Pons (tissue), 1 donor: ENCODE results near the gene ZNF609.

Experiments used
- DNase-seq: peaks from one replicate; pipeline ENCODE4 v3.0.0-alpha.2; 2016; ENCODE audit warnings: low spot score

Gene ZNF609

DNA sequence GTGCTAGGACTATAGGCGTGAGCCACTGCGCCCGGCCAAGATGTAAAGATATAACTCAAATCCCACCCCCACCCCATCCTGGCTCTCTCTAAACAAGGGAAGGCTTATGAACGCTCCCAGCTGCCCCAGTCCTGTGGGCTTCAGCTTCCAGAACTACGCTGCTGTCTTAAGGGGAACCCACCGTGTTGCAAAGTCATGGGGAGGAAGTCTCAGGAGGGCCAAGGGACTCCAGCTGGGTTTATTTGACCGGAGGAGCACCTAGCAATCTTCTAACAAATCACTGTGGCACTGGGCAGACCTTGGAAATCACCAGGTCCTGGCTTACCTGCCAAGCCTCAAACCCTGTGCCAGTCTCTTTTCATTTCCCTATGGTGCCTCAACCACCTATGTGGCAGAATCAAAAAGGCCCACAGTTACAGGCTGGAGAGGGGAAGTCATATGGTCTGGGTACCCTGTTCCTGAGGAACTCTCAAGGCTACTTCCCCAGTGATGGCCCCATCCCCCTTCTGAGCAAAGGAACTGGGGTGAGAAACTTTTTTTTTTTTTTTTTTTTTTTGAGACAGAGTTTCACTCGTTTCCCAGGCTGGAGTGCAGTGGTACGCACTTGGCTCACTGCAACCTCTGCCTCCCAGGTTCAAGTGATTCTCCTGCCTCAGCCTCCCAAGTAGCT, 231.7 kb downstream of the ZNF609 start:
- peak; percentile 73 for DNase-seq

DNA sequence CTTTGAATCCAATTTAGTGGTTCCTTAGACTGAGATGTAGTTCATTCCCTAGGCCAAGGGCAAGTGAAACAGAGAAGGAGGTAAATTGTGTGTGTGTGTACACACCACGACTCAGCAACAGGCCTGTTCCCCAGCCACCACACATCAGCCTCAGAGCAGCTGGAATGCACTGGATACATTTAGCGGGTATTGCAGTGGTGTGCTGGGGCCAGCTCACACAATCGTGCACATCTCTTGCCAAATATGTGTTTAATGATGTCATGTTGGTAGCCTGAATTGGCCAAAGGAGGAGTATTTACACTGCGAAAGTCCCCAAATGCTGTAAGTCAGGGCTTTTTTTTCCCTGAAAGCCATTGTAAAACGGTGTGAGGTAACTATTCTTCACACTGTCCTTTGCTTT, 232.8 kb downstream of the ZNF609 start:
- peak; percentile 70 for DNase-seq

GRCh38 chr15:64694816-64695215, 234.4 kb downstream of the ZNF609 start:
- DNase-seq = peak; percentile 95

GRCh38 chr15:64695561-64695992, 235.2 kb downstream of the ZNF609 start:
- peak; percentile 88 for DNase-seq

DNA sequence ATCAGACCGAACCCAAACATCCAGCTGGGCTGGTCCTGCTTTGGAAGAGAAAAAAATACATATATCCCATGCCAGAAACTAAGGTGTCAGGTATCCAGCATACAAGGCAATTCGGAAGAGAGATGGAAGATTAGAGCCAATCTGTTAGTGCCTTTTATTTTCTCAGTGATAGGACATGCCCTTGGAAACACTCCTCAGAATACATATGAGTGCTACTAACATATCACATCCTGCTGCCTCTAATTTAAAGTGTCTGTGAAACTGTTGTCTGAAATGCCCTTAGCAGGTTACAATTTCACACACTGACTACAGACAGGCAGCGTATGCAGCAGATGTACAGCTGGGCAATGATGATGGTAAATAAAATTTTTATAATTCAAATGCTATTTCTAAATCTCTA, 236.1 kb downstream of the ZNF609 start:
- DNase-seq = peak; percentile 42

DNA sequence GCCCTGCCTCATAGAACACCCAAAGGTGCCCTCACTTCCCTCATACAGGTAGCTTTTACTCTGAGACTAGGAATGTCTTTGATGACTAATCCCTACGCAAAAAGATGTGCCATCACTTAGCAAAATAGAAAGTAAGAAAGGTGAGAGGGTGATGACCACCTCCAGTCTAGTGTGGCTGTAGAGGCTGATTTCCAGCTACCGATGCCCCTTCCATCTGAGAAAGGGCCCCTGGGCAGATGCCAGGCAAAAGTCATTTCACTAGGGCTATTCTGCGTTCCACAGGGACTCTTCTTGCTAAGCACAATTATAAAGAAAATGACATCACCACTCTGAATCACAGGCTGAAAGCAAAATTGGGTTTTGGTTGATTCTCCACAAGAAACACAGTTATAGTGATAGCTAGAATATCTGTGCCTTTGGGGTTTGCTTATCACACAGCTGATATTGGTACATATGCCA, 237.6 kb downstream of the ZNF609 start:
- peak; percentile 42 for DNase-seq

GRCh38 chr15:64698823-64699222, 238.4 kb downstream of the ZNF609 start:
- peak; percentile 31 for DNase-seq

GRCh38 chr15:64699751-64700388, 239.5 kb downstream of the ZNF609 start:
- DNase-seq = peak; percentile 58

- no peak for DNase-seq
These were observed 240.7 kb downstream of the ZNF609 start for GRCh38 chr15:64701051-64701450.

DNA sequence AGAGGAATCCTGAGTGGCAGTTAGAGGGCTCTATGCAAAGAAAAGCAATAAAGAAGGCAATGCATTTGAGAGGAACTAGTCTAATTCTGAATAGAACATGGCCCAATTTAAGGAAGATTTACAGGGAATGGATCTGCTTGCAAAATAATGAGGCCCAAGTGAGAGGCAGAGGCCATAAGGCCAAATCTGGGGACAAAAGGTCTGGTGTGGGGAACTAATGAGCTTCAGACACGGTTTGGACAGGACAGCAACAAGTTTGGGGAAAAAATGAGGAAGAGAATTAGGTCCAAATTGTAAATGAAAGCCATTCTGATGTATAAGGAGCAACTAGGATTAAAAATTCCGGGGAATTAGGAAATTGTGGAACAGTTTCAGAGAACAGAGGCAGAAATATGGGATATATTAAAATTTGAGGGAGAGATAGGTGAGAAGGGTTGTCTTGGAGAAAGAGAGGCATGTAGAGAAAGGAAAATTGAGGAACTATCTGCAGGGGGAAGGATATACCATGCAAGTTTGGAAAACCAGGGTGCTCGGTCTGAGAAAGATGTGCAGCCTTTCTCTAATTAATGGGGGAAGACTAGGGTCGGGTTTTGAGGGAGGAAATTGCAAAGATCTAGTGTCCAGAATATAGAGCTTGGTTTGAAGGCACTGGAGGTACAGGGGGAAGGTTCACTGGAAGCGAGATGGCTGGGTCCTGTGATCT, 241.3 kb downstream of the ZNF609 start:
- DNase-seq = peak; percentile 54

DNA sequence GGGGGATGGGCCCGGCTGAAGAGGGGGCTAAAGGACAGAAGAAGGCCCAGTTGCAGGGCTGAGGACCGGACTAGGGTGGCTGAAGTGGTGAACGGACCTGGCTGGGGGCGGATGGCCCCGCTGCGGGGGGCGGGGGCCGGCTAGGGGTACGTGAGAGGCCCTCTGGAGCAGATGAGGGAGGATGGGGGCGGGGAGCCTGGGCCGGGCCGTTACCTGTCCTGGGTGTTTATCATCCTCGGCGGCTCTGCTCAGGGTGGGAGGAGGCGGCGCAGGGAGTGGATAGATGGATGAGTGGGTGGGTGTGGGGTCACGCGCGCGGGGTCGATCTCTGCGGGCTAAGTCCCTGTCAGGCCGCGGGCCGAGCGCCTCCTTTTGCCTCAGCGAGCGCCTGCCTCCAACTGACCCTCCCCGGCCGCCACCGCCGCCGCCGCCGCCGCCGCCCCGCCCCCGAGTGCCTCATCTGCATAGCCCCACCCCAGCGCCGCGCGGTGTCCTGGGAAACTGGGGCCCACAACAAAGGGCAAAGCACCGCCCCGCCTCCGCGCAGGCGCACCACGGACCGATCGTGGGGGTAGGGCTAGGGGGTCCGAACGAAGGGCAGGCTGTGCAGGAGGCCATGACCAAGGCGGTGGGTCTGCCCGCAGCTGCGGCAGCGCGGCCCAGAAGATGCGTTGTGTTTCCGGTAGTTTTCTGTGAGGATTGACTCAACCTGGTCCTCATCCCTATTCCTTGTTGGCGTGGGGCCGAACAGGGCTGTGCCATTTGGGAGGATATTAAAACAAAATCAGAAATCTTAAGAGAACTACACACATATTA, 242.6 kb downstream of the ZNF609 start:
- DNase-seq = peak; percentile 89

DNA sequence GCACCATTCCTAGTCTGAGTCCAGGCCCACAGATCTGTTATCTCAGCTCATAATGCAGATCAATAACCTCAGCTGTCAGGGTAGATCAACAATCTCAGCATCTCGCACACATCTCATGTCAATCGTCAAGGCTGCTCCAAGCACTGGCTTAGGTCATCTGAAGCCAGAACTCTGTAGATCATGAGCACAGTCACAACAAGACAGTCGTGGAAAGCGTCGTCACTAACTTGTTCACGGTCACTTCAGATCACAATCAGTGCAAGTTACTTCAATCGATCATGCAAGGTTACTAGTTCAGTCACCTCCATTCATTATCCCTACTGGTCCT, 243.2 kb downstream of the ZNF609 start:
- peak; percentile 75 for DNase-seq

DNA sequence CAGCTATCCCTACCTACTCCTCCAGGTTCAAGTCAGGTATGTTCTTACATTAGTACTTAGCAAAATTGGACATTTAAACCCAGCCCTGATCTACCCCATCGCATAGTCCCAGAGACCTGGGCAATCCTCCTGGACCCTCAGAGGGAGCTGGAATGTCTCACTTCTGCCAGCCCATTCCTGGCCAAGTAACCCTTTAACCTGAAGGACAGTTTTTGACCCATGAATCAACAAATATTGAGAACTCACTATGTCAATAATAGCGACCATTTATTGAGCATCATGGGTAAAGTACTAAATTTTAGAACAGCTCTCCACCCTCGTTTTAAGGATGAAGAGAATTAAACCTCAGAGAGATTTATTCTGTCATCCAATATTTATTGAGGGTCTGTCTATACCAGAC, 244.6 kb downstream of the ZNF609 start:
- no peak for DNase-seq

DNA sequence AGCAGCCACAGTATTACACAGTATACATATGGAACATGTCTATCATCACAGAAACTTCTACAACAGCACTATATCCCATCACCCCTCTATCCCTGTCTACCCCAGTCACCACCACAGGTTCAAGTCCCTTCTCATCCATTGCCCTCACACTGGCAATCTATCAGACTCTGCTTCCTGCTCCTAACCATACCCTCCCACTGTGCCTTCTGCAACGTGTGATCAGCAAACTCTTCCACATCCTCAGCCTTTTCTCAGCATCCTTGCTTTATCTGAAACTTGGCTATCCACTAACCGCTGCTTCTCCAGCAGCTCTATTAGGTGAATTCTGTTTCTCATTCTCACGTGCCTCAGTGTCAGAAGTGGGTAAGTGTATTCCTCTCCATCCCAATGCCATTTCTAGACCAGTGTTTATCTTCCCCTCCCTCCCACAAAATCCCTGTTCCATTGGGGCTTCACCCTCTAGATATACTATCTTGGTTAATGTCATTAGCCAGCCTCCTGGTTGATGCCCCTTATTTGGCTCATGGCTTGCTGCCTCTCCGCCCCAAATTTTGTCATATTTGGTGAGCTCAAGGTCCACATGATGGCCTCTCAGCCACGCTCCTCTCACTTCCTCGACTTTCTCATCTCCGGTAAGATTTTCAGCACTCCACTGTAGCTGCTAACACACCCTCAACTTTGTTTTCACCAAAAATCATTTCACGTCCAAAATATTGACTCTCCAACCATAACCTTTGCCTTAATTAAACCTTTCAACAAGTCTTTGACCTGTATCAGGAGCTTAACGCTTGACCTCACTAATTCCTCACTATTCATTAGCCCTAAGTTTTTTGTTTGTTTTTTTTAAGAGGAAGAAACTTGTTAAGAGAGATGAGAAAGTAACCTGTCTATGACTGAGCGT, 245.9 kb downstream of the ZNF609 start:
- no peak for DNase-seq

DNA sequence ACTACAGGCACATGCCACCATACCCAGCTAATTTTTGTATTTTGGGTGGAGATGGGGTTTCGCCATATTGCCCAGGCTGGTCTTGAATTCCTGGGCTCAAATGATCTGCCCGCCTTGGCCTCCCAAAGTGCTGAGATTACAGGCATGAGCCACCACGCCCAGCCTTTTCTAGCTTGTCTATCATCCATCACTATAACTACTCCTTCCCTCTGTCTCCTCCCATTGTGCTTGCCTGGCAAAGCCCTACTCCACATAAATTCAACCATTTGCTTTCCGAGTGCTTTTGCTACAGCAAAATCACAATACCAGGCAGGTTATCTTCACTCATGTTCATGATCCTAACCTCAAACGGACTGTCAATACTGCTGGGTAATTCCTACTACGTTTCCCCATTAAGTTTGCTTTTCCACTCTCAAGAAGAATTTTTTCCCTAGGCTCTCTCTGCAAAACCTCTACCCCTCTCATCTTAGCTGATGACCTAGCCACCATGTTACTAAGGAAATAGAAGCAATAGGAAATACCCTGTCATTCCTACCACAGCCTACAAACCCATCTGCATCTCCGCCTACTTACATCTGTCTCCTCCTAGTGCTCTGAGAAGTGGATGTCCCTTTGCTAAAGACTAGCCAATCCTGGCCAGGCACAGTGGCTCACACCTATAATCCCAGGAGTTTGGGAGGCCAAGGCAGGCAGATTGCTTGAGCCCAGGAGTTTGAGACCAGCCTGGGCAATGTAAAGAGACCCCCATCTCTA, 250.5 kb downstream of the ZNF609 start:
- DNase-seq = no peak

DNA sequence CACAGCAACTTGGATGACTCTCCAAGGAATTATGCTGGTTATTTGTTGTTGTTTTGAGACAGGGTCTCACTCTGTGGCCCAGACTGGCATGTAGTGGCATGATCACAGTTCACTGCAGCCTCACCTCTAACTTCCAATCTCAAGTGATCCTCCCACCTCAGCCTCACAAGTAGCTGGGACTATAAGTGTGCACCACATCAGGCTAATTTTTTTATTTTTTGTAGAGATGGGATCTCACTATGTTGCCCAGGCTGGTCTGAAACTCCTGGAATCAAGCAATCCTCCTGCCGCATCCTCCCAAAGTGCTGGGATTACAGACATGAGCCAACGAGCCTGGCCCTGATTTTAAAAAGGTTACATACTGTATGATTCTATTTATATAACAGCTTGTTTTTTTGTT, 252.0 kb downstream of the ZNF609 start:
- DNase-seq = no peak

- DNase-seq = no peak
These were observed 253.2 kb downstream of the ZNF609 start for GRCh38 chr15:64713592-64713991.

- DNase-seq = no peak
These were observed 256.1 kb downstream of the ZNF609 start for GRCh38 chr15:64716452-64716851.

DNA sequence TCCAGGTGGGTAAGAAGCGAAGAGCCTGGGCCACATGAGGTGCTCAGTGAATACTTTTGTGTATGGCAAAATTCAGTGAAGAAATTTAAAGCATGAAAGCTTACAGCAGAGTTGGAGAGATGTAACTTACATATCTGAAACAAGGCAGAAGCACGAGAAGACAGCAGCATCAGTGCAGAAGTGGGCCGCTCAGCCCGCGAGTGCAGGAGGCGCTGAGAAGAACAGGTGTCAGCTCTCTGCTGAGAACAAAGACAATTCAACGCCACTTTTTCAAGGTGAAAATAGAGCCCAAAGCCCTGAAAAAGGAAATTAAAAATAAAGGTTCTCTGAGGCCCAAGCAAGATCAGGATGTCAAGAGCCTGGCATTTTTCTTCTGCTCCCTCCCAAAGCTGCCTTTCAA, 256.8 kb downstream of the ZNF609 start:
- DNase-seq = no peak

- DNase-seq = no peak
These were observed 257.5 kb downstream of the ZNF609 start for GRCh38 chr15:64717735-64718495.
